GM12878 (cell line): ENCODE measurements around the gene CD3D. TPM values are rescaled to one million over a fixed set of nuclear protein-coding genes. Genes with fewer than 3 reads are reported as not detected.

Experiments used
- BCL11A ChIP-seq: IDR thresholded peaks from 2 replicates; pipeline ENCODE4 v1.6.1; 2011; ENCODE audit warnings: low read depth, low read length
- BHLHE40 ChIP-seq, 2 experiments: fragments of 450-650 bp in 1 of 2; IDR thresholded peaks; 2 replicates each; pipeline ENCODE4 v1.6.1; 2011 to 2017; ENCODE audit warnings: low read depth in 2 of 2, borderline replicate concordance in 1 of 2, improper control_type of control experiment in 1 of 2, low read length in 1 of 2, mild to moderate bottlenecking in 1 of 2
- CHD2 ChIP-seq: IDR thresholded peaks from 2 replicates; pipeline ENCODE4 v1.6.1; 2011; ENCODE audit warnings: low read depth, low read length, improper control_type of control experiment, borderline replicate concordance
- CTCF ChIP-seq, 3 experiments: IDR thresholded peaks in 2 of 3; conservative IDR thresholded peaks in 1 of 3; 2 replicates each; pipeline ENCODE4 v1.5.1; 2011; ENCODE audit warnings: low read depth in 3 of 3, low read length in 3 of 3, mild to moderate bottlenecking in 3 of 3, control low read depth in 2 of 3, moderate library complexity in 2 of 3, inconsistent platforms in 1 of 3, mixed read lengths in 1 of 3; ENCODE audit not compliant: control insufficient read depth in 2 of 3, insufficient read depth in 1 of 3; ENCODE audit errors: extremely low read depth in 1 of 3
- DPF2 ChIP-seq: fragments of 450-650 bp; IDR thresholded peaks from 2 replicates; pipeline ENCODE4 v1.6.1; 2017; ENCODE audit warnings: mild to moderate bottlenecking
- ESRRA ChIP-seq: IDR thresholded peaks from 2 replicates; pipeline ENCODE4 v1.6.1; 2012; ENCODE audit warnings: mild to moderate bottlenecking, low read length, improper control_type of control experiment
- FOXM1 ChIP-seq: IDR thresholded peaks from 2 replicates; pipeline ENCODE4 v1.6.1; 2012; ENCODE audit warnings: low read depth, mild to moderate bottlenecking, inconsistent platforms, low read length, moderate library complexity
- KDM1A ChIP-seq: fragments of 200-600 bp; sonication (generic); IDR thresholded peaks from 2 replicates; pipeline ENCODE4 v1.6.1; 2016; ENCODE audit warnings: borderline replicate concordance
- LARP7 ChIP-seq: fragments of 450-650 bp; IDR thresholded peaks from 2 replicates; pipeline ENCODE4 v1.6.1; 2017; ENCODE audit warnings: mild to moderate bottlenecking
- NFYA ChIP-seq: IDR thresholded peaks from 2 replicates; pipeline ENCODE4 v1.6.1; 2011; ENCODE audit warnings: low read depth, mild to moderate bottlenecking, low read length, improper control_type of control experiment, borderline replicate concordance
- NKRF ChIP-seq: fragments of 450-650 bp; conservative IDR thresholded peaks from 2 replicates; pipeline ENCODE4 v1.6.1; 2017; ENCODE audit warnings: mild to moderate bottlenecking, moderate library complexity
- POLR2AphosphoS5 ChIP-seq: IDR thresholded peaks from 2 replicates; pipeline ENCODE4 v1.6.1; 2011; ENCODE audit warnings: mild to moderate bottlenecking, low read length, inconsistent platforms
- RAD21 ChIP-seq: IDR thresholded peaks from 2 replicates; pipeline ENCODE4 v1.6.1; 2011; ENCODE audit warnings: mild to moderate bottlenecking, low read depth, low read length, moderate library complexity; ENCODE audit not compliant: insufficient read depth
- RCOR1 ChIP-seq: conservative IDR thresholded peaks from 2 replicates; pipeline ENCODE4 v1.6.1; 2012; ENCODE audit warnings: low read depth, low read length, improper control_type of control experiment
- RUNX3 ChIP-seq: IDR thresholded peaks from 2 replicates; pipeline ENCODE4 v1.6.1; 2012; ENCODE audit warnings: low read length, inconsistent platforms
- SKIL ChIP-seq: fragments of 450-650 bp; IDR thresholded peaks from 2 replicates; pipeline ENCODE4 v1.6.1; 2017; ENCODE audit warnings: mild to moderate bottlenecking, low read depth, inconsistent platforms; ENCODE audit not compliant: poor library complexity, severe bottlenecking
- SP1 ChIP-seq: IDR thresholded peaks from one replicate; pipeline ENCODE4 v1.6.1; 2011; ENCODE audit warnings: low read depth, low read length
- SREBF1 ChIP-seq: IDR thresholded peaks from 2 replicates; pipeline ENCODE4 v1.6.1; 2012; ENCODE audit warnings: mild to moderate bottlenecking, low read length
- STAT3 ChIP-seq: IDR thresholded peaks from 2 replicates; pipeline ENCODE4 v1.6.1; 2011; ENCODE audit warnings: low read depth, low read length, improper control_type of control experiment
- ZBED1 ChIP-seq: IDR thresholded peaks from 2 replicates; pipeline ENCODE4 v1.6.1; 2016; ENCODE audit warnings: borderline replicate concordance
- ZBTB4 ChIP-seq: fragments of 450-650 bp; formaldehyde crosslinking; IDR thresholded peaks from 2 replicates; pipeline ENCODE4 v1.4.0; 2022; ENCODE audit warnings: mild to moderate bottlenecking, moderate library complexity
- polyA plus RNA-seq, 11 experiments: library from polyadenylated mRNA; depleted of rRNA in 4 of 11; unstranded in 6 of 11; stranded (reverse) in 5 of 11; fragments of >200 nt; fragmentation: Nextera tagmentation in 4 of 11; fragmentation: Illumina TruSeq in 1 of 11; extraction: Ambion mirVana in 4 of 11; extraction: Trizol in 1 of 11; gene quantifications; 1 replicate in 1 of 11; 2 replicates in 10 of 11; pipeline versions ENCODE4 v1.2.1 to v1.2.3, GENCODE V29; 2011 to 2016; ENCODE audit warnings: inconsistent platforms in 2 of 11, missing spikeins in 2 of 11, low read depth in 1 of 11
- total RNA-seq, 4 experiments: library from RNA; depleted of rRNA in 3 of 4; stranded (reverse); fragments of >200 nt in 3 of 4; fragmentation: Illumina TruSeq in 1 of 4; extraction: Trizol in 1 of 4; gene quantifications; 2 replicates each; pipeline versions ENCODE4 v1.2.1 to v1.2.3, GENCODE V29; 2013 to 2021

CD3D gene
- total and polyA plus RNA-seq, 10 of the 15 experiments (the other 5 are each of a cell fraction or from before 2014, with no cell fraction given), result 0.13 to 0.69 (median 0.29) TPM; not detected in 6

- TF ChIP-seq ZBTB4 (CRISPR knock-in tag), result no peak
- no peak for TF ChIP-seq ZBED1
- TF ChIP-seq NFYA, result no peak
- no peak for TF ChIP-seq FOXM1
- no peak for TF ChIP-seq CTCF (IDR thresholded peaks at IDR 0.05 in 2 of 3, conservative IDR thresholded peaks at IDR 0.05 in 1 of 3; ENCODE audit: control insufficient read depth in 2 of 3, extremely low read depth in 1 of 3, insufficient read depth in 1 of 3, low read depth in 3 of 3, low read length in 3 of 3)
- no peak; the same call in 1 of the 2 replicates for TF ChIP-seq NKRF
- 0 out of 2 replicates have a peak, but pooled peaks have one; percentile 74 for TF ChIP-seq CHD2
- TF ChIP-seq RUNX3, result no peak
- TF ChIP-seq ESRRA, result no peak
- peak; percentile 98 for TF ChIP-seq POLR2AphosphoS5
- no peak for TF ChIP-seq KDM1A
- peak; percentile 12 for TF ChIP-seq SP1
- TF ChIP-seq RCOR1, result no peak
- no peak for TF ChIP-seq STAT3
- TF ChIP-seq SKIL, result peak; percentile 43
- no peak for TF ChIP-seq DPF2
- TF ChIP-seq LARP7, result no peak
- TF ChIP-seq SREBF1, result peak; percentile 40; the same call in 1 of the 2 replicates
- TF ChIP-seq BHLHE40 (IDR thresholded peaks at IDR 0.05; ENCODE audit: borderline replicate concordance in 1 of 2, low read depth in 2 of 2, low read length in 1 of 2), result peak; percentile 65 to 70; a peak in 3 of 4 replicates
- TF ChIP-seq BCL11A, result no peak
- no peak for TF ChIP-seq RAD21
Observed at GRCh38 chr11:118359295-118359958, 16.9 kb upstream of the CD3D start, which contains the start of gene UBE4A (continued).
